GM23338 (cell line): Measurements from ENCODE around the gene CRYL1. TPM values are rescaled to one million over a fixed set of nuclear protein-coding genes. Genes with fewer than 3 reads are reported as not detected.

Experiments used
- ATAC-seq: fragments of 200-7000 bp; cut with Tn5 transposase; 3 replicates; pipeline ENCODE4 v1.9.1; 2020
- DNase-seq: peaks from one replicate; pipeline ENCODE4 v3.0.0-alpha.2; 2015; ENCODE audit warnings: low spot score
- H2AFZ ChIP-seq: fragments of 200-600 bp; sonication (generic); 2 replicates; pipeline ENCODE4 v1.8.0; 2016; ENCODE audit warnings: antibody characterized with exemption, mild to moderate bottlenecking, moderate library complexity
- H3F3A ChIP-seq: fragments of 200-600 bp; sonication (generic); replicated peaks from 2 replicates; pipeline ENCODE4 v1.8.0; 2017; ENCODE audit warnings: antibody characterized with exemption, mixed run types, low read depth
- H3K27ac ChIP-seq: fragments of 200-600 bp; sonication (generic); 2 replicates; pipeline ENCODE4 v1.6.1; 2016; ENCODE audit warnings: low read depth
- H3K27me3 ChIP-seq: fragments of 200-600 bp; sonication (generic); 2 replicates; pipeline ENCODE4 v1.8.0; 2016; ENCODE audit warnings: mild to moderate bottlenecking, mixed run types, moderate library complexity; ENCODE audit not compliant: insufficient read depth
- H3K36me3 ChIP-seq: fragments of 200-600 bp; sonication (generic); 2 replicates; pipeline ENCODE4 v1.8.0; 2016; ENCODE audit warnings: mild to moderate bottlenecking; ENCODE audit not compliant: insufficient read depth
- H3K4me1 ChIP-seq: fragments of 200-600 bp; sonication (generic); 2 replicates; pipeline ENCODE4 v1.8.0; 2016; ENCODE audit warnings: mild to moderate bottlenecking, moderate library complexity; ENCODE audit not compliant: insufficient read depth
- H3K4me2 ChIP-seq: fragments of 200-600 bp; sonication (generic); 2 replicates; pipeline ENCODE4 v1.7.1; 2017; ENCODE audit warnings: mixed run types
- H3K4me3 ChIP-seq: fragments of 200-600 bp; sonication (generic); 2 replicates; pipeline ENCODE4 v1.6.1; 2016; ENCODE audit warnings: mixed run types
- H3K79me2 ChIP-seq: fragments of 200-600 bp; sonication (generic); replicated peaks from 2 replicates; pipeline ENCODE4 v1.8.0; 2017; ENCODE audit warnings: mild to moderate bottlenecking; ENCODE audit not compliant: insufficient read depth
- H3K9me2 ChIP-seq: fragments of 200-600 bp; sonication (generic); 2 replicates; pipeline ENCODE4 v1.8.0; 2017; ENCODE audit not compliant: insufficient read depth
- H4K20me1 ChIP-seq: fragments of 200-600 bp; sonication (generic); replicated peaks from 2 replicates; pipeline ENCODE4 v1.8.0; 2017; ENCODE audit warnings: mild to moderate bottlenecking; ENCODE audit not compliant: insufficient read depth
- H3K27ac Mint-ChIP-seq: 2 replicates; pipeline ENCODE4 v1.8.0; 2020; ENCODE audit warnings: inconsistent platforms, mild to moderate bottlenecking, moderate library complexity, mixed read lengths
- H3K27me3 Mint-ChIP-seq: 3 replicates; pipeline ENCODE4 v1.8.0; 2022; ENCODE audit warnings: low read depth, mild to moderate bottlenecking, moderate library complexity, mixed read lengths, inconsistent platforms; ENCODE audit not compliant: insufficient read depth, poor library complexity
- H3K36me3 Mint-ChIP-seq: 3 replicates; pipeline ENCODE4 v1.8.0; 2021; ENCODE audit warnings: low read depth, mild to moderate bottlenecking, inconsistent platforms, moderate library complexity, mixed read lengths
- H3K4me1 Mint-ChIP-seq: 3 replicates; pipeline ENCODE4 v1.8.0; 2020; ENCODE audit warnings: mild to moderate bottlenecking, inconsistent platforms, mixed read lengths
- H3K4me3 Mint-ChIP-seq: 3 replicates; pipeline ENCODE4 v1.8.0; 2021; ENCODE audit warnings: moderate library complexity, mild to moderate bottlenecking, inconsistent platforms, mixed read lengths
- H3K9me3 Mint-ChIP-seq: 3 replicates; pipeline ENCODE4 v1.8.0; 2020; ENCODE audit warnings: moderate library complexity, mild to moderate bottlenecking, inconsistent platforms, mixed read lengths
- CREB1 ChIP-seq: fragments of 250-450 bp; sonication (Bioruptor Pico); IDR thresholded peaks from 2 replicates; pipeline ENCODE4 v1.5.0; 2020; ENCODE audit warnings: low read depth, mild to moderate bottlenecking, moderate library complexity
- CTCF ChIP-seq, 2 experiments: fragments of 200-600 bp in 1 of 2; sonication (generic) in 1 of 2; conservative IDR thresholded peaks; 2 replicates each; pipeline versions ENCODE4 v1.5.1 to v1.6.1; 2016 to 2017; ENCODE audit warnings: antibody characterized with exemption in 2 of 2, low read depth in 2 of 2, mild to moderate bottlenecking in 2 of 2, moderate library complexity in 1 of 2
- EZH2 ChIP-seq: fragments of 200-600 bp; sonication (generic); IDR thresholded peaks from one replicate; pipeline ENCODE4 v1.8.0; 2017; ENCODE audit warnings: antibody characterized with exemption, mild to moderate bottlenecking, low read depth; ENCODE audit not compliant: unreplicated experiment
- EZH2phosphoT487 ChIP-seq: fragments of 200-600 bp; sonication (generic); IDR thresholded peaks from one replicate; pipeline ENCODE4 v1.8.1; 2018; ENCODE audit warnings: antibody characterized with exemption; ENCODE audit not compliant: unreplicated experiment
- JUNB ChIP-seq: IDR thresholded peaks from one replicate; pipeline ENCODE4 v1.6.1; 2016; ENCODE audit warnings: antibody characterized with exemption; ENCODE audit not compliant: unreplicated experiment
- NANOG ChIP-seq: IDR thresholded peaks from 2 replicates; pipeline ENCODE4 v1.6.1; 2016; ENCODE audit warnings: antibody characterized with exemption, borderline replicate concordance
- POLR2AphosphoS5 ChIP-seq: IDR thresholded peaks from 2 replicates; pipeline ENCODE4 v1.6.1; 2016; ENCODE audit warnings: antibody characterized with exemption, low read depth
- STAT1 ChIP-seq: IDR thresholded peaks from one replicate; pipeline ENCODE4 v1.6.1; 2016; ENCODE audit warnings: antibody characterized with exemption; ENCODE audit not compliant: unreplicated experiment
- ZNF331 ChIP-seq: fragments of 250-450 bp; sonication (Bioruptor Pico); IDR thresholded peaks from 2 replicates; pipeline ENCODE4 v1.5.0; 2020; ENCODE audit warnings: low read depth, mild to moderate bottlenecking, moderate library complexity
- ZNF462 ChIP-seq: fragments of 250-450 bp; sonication (Bioruptor Pico); IDR thresholded peaks from 2 replicates; pipeline ENCODE4 v1.5.0; 2020; ENCODE audit warnings: mild to moderate bottlenecking, moderate library complexity
- polyA plus RNA-seq: library from polyadenylated mRNA; unstranded; fragments of >200 nt; fragmentation: Nextera tagmentation; extraction: Ambion mirVana; gene quantifications from 2 replicates; pipeline ENCODE4 v1.2.1, GENCODE V29; 2016
- total RNA-seq: library from RNA; depleted of rRNA; stranded (reverse); fragments of >200 nt; shearing (Covaris generic); gene quantifications from 2 replicates; pipeline ENCODE4 v1.2.3, GENCODE V29; 2014
- TF ChIP-seq, protein P1 (sequence below): IDR thresholded peaks from one replicate; pipeline ENCODE4 v1.6.1; 2018; ENCODE audit warnings: antibody characterized with exemption; ENCODE audit not compliant: unreplicated experiment
- TF ChIP-seq, protein P2 (sequence below): IDR thresholded peaks from 2 replicates; pipeline ENCODE4 v1.6.1; 2016; ENCODE audit warnings: antibody characterized with exemption

The CRYL1 gene
- total and polyA plus RNA-seq, 2 experiments from 2014 or later = 2.2 to 2.6 TPM

DNA sequence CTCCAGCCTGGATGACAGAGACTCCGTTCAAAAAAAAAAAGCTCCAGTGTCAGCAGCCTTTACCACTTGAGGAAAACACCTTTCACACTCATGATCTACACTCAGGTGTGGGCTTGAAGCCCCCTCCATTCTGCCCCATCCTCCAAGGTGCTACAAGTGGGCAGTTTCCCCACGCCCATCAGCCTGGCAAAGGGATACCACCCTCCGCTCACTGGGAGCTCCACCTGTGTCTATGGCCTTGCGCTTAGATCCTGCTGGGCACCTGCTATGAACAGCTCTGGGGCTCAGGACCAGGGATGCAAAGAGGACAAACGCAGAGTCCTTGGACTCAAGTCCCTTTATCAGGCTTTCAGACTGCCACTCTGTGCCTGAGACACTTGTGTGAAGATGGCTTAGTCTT is 127.8 kb downstream of the CRYL1 start:
- no peak overlapping the region for H3K27ac Mint-ChIP-seq
- Histone ChIP-seq H3K4me3 (no peak overlapping the region), H3K79me2 (no peaks in the 10 kb centered on the region), H3K27me3 (no peaks in the 10 kb centered on the region), H3K36me3 (no peaks in the 10 kb centered on the region), H2AFZ (no peak overlapping the region), H3F3A (peaks cover 2% of the 10 kb centered on the region; the same call in 1 of the 2 replicates), H3K4me2 (no peak overlapping the region), H4K20me1 (no peaks in the 10 kb centered on the region), H3K4me1 (no peaks in the 10 kb centered on the region), H3K9me2 (0 out of 2 replicates have a peak, but pooled peaks cover 4% of the 10 kb centered on the region), H3K27ac (no peak overlapping the region)
- no peaks in the 10 kb centered on the region for H3K9me3 Mint-ChIP-seq
- no peaks in the 10 kb centered on the region; the same call in 2 of the 3 replicates for H3K4me1 Mint-ChIP-seq
- peaks cover 2% of the 10 kb centered on the region for H3K27me3 Mint-ChIP-seq
- H3K4me3 Mint-ChIP-seq = no peak overlapping the region
- TF ChIP-seq, protein P1, sequence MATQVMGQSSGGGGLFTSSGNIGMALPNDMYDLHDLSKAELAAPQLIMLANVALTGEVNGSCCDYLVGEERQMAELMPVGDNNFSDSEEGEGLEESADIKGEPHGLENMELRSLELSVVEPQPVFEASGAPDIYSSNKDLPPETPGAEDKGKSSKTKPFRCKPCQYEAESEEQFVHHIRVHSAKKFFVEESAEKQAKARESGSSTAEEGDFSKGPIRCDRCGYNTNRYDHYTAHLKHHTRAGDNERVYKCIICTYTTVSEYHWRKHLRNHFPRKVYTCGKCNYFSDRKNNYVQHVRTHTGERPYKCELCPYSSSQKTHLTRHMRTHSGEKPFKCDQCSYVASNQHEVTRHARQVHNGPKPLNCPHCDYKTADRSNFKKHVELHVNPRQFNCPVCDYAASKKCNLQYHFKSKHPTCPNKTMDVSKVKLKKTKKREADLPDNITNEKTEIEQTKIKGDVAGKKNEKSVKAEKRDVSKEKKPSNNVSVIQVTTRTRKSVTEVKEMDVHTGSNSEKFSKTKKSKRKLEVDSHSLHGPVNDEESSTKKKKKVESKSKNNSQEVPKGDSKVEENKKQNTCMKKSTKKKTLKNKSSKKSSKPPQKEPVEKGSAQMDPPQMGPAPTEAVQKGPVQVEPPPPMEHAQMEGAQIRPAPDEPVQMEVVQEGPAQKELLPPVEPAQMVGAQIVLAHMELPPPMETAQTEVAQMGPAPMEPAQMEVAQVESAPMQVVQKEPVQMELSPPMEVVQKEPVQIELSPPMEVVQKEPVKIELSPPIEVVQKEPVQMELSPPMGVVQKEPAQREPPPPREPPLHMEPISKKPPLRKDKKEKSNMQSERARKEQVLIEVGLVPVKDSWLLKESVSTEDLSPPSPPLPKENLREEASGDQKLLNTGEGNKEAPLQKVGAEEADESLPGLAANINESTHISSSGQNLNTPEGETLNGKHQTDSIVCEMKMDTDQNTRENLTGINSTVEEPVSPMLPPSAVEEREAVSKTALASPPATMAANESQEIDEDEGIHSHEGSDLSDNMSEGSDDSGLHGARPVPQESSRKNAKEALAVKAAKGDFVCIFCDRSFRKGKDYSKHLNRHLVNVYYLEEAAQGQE = no peak
- TF ChIP-seq ZNF331 (CRISPR knock-in tag) (no peak), ZNF462 (CRISPR knock-in tag) (no peak), EZH2phosphoT487 (no peak), JUNB (no peak), POLR2AphosphoS5 (no peak), EZH2 (no peak), CREB1 (CRISPR knock-in tag) (no peak), STAT1 (no peak), CTCF (conservative IDR thresholded peaks at IDR 0.05; ENCODE audit: low read depth in 2 of 2) (no peak), NANOG (no peak)
- TF ChIP-seq, protein P2, sequence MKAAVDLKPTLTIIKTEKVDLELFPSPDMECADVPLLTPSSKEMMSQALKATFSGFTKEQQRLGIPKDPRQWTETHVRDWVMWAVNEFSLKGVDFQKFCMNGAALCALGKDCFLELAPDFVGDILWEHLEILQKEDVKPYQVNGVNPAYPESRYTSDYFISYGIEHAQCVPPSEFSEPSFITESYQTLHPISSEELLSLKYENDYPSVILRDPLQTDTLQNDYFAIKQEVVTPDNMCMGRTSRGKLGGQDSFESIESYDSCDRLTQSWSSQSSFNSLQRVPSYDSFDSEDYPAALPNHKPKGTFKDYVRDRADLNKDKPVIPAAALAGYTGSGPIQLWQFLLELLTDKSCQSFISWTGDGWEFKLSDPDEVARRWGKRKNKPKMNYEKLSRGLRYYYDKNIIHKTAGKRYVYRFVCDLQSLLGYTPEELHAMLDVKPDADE = no peak
- no peak for DNase-seq
- no peaks in the 10 kb centered on the region for H3K36me3 Mint-ChIP-seq
- ATAC-seq = no peak
